ENCODE data around the gene LRP1B.

GRCh38 chr2:142128105-142128504 lies 2.7 kb downstream of the LRP1B start:
- TF ChIP-seq CTCF (IDR thresholded peaks at IDR 0.05) (no peak), POLR2A (IDR thresholded peaks at IDR 0.05) (no peak)

Measured in tibial nerve (tissue), 3 donors.